Lung (tissue), 12 donors: ENCODE measurements around the gene DGKB. TPM values are rescaled to one million over a fixed set of nuclear protein-coding genes. Genes with fewer than 3 reads are reported as not detected.

ENCODE experiments used
- ATAC-seq: fragments of 200-7000 bp; cut with Tn5 transposase; one replicate; pipeline ENCODE4 v1.9.1; 2020; ENCODE audit warnings: moderate number of reproducible peaks; ENCODE audit not compliant: insufficient read depth, low FRiP score
- DNase-seq, 3 donors: peaks; one replicate each; pipeline ENCODE4 v3.0.0-alpha.2; 2013 to 2017
- H3K27ac ChIP-seq, 2 donors: one replicate each; pipeline ENCODE4 v1.5.1; 2013; ENCODE audit warnings: mild to moderate bottlenecking in 2 of 2, moderate library complexity in 2 of 2, control low read depth in 1 of 2, inconsistent platforms in 1 of 2, low read depth in 1 of 2, low read length in 1 of 2
- H3K27me3 ChIP-seq, 3 donors: one replicate each; pipeline ENCODE4 v1.5.1; 2013; ENCODE audit warnings: low read length in 2 of 3; ENCODE audit not compliant: control insufficient read depth in 3 of 3, insufficient read depth in 3 of 3
- H3K36me3 ChIP-seq, 4 donors: one replicate each; pipeline ENCODE4 v1.5.1; 2013; ENCODE audit warnings: low read length in 4 of 4, mild to moderate bottlenecking in 1 of 4, moderate library complexity in 1 of 4; ENCODE audit not compliant: control insufficient read depth in 4 of 4, insufficient read depth in 4 of 4
- H3K4me1 ChIP-seq, 5 donors: one replicate each; pipeline ENCODE4 v1.5.1; 2013; ENCODE audit warnings: low read length in 5 of 5, mild to moderate bottlenecking in 2 of 5, moderate library complexity in 1 of 5; ENCODE audit not compliant: control insufficient read depth in 5 of 5, insufficient read depth in 5 of 5
- H3K4me3 ChIP-seq: one replicate; pipeline ENCODE4 v1.5.1; 2013; ENCODE audit warnings: mild to moderate bottlenecking, control low read depth, moderate library complexity
- H3K9ac ChIP-seq, 2 donors: one replicate each; pipeline ENCODE4 v1.5.1; 2013; ENCODE audit warnings: low read length in 2 of 2, control low read depth in 1 of 2; ENCODE audit not compliant: insufficient read depth in 1 of 2
- H3K9me3 ChIP-seq, 4 donors: one replicate each; pipeline ENCODE4 v1.5.1; 2013; ENCODE audit warnings: low read length in 3 of 4, mild to moderate bottlenecking in 1 of 4, moderate library complexity in 1 of 4; ENCODE audit not compliant: control insufficient read depth in 4 of 4, insufficient read depth in 3 of 4
- CTCF ChIP-seq: IDR thresholded peaks from 2 replicates; pipeline ENCODE4 v1.5.1; 2012; ENCODE audit warnings: mild to moderate bottlenecking; ENCODE audit errors: control extremely low read depth, extremely low read depth
- WGBS, 2 donors: extraction: QIAGEN DNeasy Blood & Tissue Kit; methylation state at CpG; one replicate each; pipeline ENCODE4 v1.1.7; 2013; 5-methylcytosine and 5-hydroxymethylcytosine counted together
- polyA plus RNA-seq, 2 donors: library from polyadenylated mRNA; stranded (reverse); fragments of 200-250 nt; gene quantifications; one replicate each; pipeline ENCODE4 v1.2.1, GENCODE V29; 2013
- total RNA-seq, 2 donors: library from RNA; depleted of rRNA in 1 of 2; stranded (reverse); fragments of >200 nt in 1 of 2; gene quantifications; one replicate each; pipeline ENCODE4 v1.2.1, GENCODE V29; 2014 to 2021
- donor health status: control.
- donor health status: control.
- donor health status: Bipolar disorder and iron deficiency.
- donor health status: healthy.
- donor health status: DM: yes; HTN: yes; CAD: no.

Gene DGKB
- total and polyA plus RNA-seq, 4 donors, result under 0.01 to 0.57 (median 0.06) TPM; not detected in 1

DNA sequence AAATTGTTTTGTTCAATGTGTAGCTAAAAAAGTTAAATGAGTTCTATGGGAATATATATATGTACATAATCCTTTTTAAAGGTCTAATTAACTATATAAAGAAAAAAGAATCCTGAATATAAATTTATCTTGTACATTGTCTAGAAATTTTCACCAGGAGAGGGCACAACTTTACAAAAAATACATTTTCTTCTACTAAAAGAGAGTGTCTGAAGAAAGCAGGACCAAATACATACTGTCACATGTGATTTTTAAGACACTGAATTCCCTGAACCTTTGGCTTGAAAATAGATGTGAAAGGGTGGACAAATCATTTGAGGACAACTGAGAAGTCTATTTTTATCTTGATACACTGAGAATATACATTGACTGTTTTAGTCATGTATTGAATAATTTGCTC is 204.3 kb downstream of the DGKB start:
- DNase-seq (peak in 2 of 3 donors; percentile 43 to 44), ATAC-seq (no peak)
- Histone ChIP-seq H3K36me3 (no peaks in the 10 kb centered on the region), H3K4me1 (no peaks in the 10 kb centered on the region), H3K27me3 (no peaks in the 10 kb centered on the region), H3K4me3 (no peak overlapping the region), H3K9me3 (no peaks in the 10 kb centered on the region), H3K9ac (no peak overlapping the region), H3K27ac (no peak overlapping the region)
- no peak for TF ChIP-seq CTCF

DNA sequence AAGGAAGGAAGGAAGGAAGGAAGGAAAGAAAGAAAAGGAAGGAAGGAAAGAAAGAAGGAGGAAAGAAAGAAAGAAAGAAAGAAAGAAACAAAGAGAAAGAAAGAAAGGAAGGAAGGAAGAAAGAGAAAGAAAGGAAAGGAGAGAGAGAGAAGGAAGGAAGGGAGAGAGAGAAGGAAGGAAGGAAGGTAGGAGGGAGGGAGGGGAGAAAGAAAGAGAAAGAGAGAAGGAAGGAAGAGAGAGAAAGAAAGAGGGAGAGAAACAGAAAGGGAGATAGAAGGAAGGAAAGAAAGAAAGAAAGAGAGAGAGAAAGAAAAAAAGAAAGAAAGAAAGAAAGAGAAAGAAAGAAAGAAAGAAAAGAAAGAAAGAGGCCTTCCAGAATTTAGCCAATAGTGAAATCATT is 204.9 kb downstream of the DGKB start:
- Histone ChIP-seq H3K36me3 (no peaks in the 10 kb centered on the region), H3K4me1 (no peaks in the 10 kb centered on the region), H3K27ac (no peak overlapping the region), H3K9ac (no peak overlapping the region), H3K9me3 (no peaks in the 10 kb centered on the region), H3K4me3 (no peak overlapping the region), H3K27me3 (no peaks in the 10 kb centered on the region)
- TF ChIP-seq CTCF, result no peak
- DNase-seq (no peak), ATAC-seq (no peak)

GRCh38 chr7:14691597-14692203 is 210.9 kb downstream of the DGKB start:
- DNase-seq (peak; percentile 45 to 69 (median 63)), ATAC-seq (no peak)
- Histone ChIP-seq H3K27ac (no peak overlapping the region), H3K4me1 (peaks cover 0 to 9% (median 0%) of the 10 kb centered on the region in 5 donors), H3K4me3 (no peak overlapping the region), H3K9ac (no peak overlapping the region), H3K9me3 (no peaks in the 10 kb centered on the region), H3K36me3 (no peaks in the 10 kb centered on the region), H3K27me3 (no peaks in the 10 kb centered on the region)
- peak; percentile 45 for TF ChIP-seq CTCF
- WGBS, 2 donors, result 3 to 4% methylated on average over 3 of the region's 3 CpGs

- TF ChIP-seq CTCF, result no peak
- ATAC-seq (no peak), DNase-seq (no peak)
- Histone ChIP-seq H3K9ac (no peak overlapping the region), H3K9me3 (no peaks in the 10 kb centered on the region), H3K27me3 (no peaks in the 10 kb centered on the region), H3K4me3 (no peak overlapping the region), H3K36me3 (no peaks in the 10 kb centered on the region), H3K27ac (no peak overlapping the region), H3K4me1 (peaks cover 0 to 9% (median 0%) of the 10 kb centered on the region in 5 donors)
- WGBS, 2 donors, result 42 to 53% methylated on average over 2 of the region's 2 CpGs
Measured at GRCh38 chr7:14691034-14691433, 211.5 kb downstream of the DGKB start.
